Ammon's horn (tissue), 1 donor: ENCODE measurements around the gene YIPF7.

Source experiments
- DNase-seq: peaks from one replicate; pipeline ENCODE4 v3.0.0-alpha.2; 2016; ENCODE audit warnings: low spot score

YIPF7 gene

DNA sequence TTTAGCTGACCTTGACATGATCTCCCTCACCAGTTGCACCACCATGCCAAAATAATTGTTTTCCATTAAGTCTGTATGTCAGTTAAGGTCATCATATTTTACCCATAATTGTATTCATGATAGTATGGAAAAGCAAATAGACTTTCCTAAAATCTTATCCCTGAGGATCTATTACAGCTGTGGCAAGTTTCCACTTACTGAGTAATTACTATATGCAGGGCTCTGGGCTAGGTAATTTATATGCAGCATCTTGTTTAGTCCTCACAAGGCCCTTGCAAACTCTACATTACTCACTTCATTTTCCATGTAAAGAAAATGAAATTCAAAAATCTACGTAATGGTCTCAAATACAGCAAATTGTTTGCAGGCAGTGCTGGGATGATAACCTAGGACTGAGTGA lies 34.8 kb downstream of the YIPF7 start:
- DNase-seq = no peak

DNA sequence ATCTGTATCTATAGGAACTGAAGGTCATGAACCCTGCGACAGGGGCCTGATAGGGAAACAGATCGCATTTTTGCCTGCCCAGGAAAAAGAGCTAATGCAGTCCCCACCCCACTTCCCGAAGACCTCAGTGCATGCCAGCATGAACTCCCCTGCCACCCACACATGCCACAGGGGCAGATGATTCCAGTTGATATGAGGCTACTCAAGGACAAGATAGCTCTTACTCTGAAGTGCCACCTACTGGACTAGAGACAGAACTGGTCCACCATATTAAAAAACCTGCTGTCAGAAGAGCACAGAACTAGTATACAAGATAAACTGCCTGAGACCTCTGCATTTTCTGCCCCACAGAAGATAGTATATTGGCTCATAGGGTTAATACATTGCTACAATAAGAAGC lies 68.0 kb downstream of the YIPF7 start:
- no peak for DNase-seq

DNA sequence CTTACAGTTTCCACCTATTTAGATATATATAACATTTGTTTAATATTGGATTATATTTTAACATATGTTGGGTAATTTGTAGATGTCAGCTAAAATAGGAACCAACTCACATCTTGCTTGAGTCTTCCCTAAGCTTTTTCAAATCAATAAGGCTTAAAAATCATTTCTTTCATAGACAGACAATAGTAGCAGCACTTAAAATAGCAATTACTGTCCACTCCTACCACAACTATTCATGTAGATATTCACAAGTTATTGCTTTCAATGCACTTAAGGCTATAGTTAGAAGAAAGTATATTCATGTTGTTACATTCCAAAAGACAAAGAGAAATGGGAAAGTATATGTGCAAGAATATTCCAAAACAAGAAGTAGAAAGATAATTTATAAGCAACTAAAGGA lies 71.2 kb downstream of the YIPF7 start:
- DNase-seq = no peak

DNA sequence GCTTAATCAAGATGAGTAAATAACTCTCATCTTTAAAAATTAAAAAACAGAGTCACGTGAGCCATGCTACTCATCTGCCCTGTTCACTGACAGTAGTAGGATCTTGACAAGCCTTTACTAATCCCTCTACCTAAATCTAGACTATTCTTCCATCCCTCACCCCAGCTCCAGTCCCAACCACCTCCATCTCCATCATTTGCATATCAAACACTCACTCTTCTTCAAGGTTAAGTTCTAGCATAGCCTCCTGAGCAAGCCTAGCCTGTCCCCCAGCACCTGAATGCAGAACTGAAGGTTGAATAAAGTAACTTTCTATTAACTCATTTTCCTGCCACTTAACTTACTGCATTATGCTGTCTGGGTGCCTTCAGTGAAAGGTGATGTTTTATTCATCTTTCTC lies 72.5 kb downstream of the YIPF7 start:
- no peak for DNase-seq
